Stimulated activated CD8-positive, alpha-beta memory T cell treated with anti-CD3 and anti-CD28 coated beads, Interleukin-12 subunit alpha, Interleukin-12 subunit beta, amount 100 ng/mL, for 4 hours (primary cell): ENCODE measurements around the gene DAPK2.

Experiments
- DNase-seq: peaks from one replicate; pipeline ENCODE4 v3.0.0-alpha.2; 2020; ENCODE audit warnings: low read depth

Gene DAPK2

GRCh38 chr15:63869371-63870042 lies 176.8 kb downstream of the DAPK2 start:
- DNase-seq, result no peak

- no peak for DNase-seq
Measured at GRCh38 chr15:63864186-63864585, 182.1 kb downstream of the DAPK2 start.

GRCh38 chr15:63861946-63862517 lies 184.3 kb downstream of the DAPK2 start:
- DNase-seq, result no peak

- no peak for DNase-seq
Measured at GRCh38 chr15:63860555-63860954, 185.7 kb downstream of the DAPK2 start.

GRCh38 chr15:63860155-63860554 lies 186.1 kb downstream of the DAPK2 start:
- DNase-seq, result peak; percentile 20

GRCh38 chr15:63858881-63859280 lies 187.4 kb downstream of the DAPK2 start:
- DNase-seq, result no peak

GRCh38 chr15:63858448-63858847 lies 187.8 kb downstream of the DAPK2 start:
- no peak for DNase-seq

GRCh38 chr15:63857461-63857856 lies 188.8 kb downstream of the DAPK2 start:
- no peak for DNase-seq
